K562 (cell line): ENCODE measurements around the gene IMMP1L. TPM values are rescaled to one million over a fixed set of nuclear protein-coding genes. Genes with fewer than 3 reads are reported as not detected.

ENCODE experiments used
- ATF1 ChIP-seq, 2 experiments: fragments of 450-650 bp in 1 of 2; IDR thresholded peaks; 2 replicates each; pipeline ENCODE4 v1.6.1; 2016; ENCODE audit warnings: missing compliant biosample characterization in 1 of 2, missing genetic modification characterization in 1 of 2
- GABPB1 ChIP-seq: sonication (generic); formaldehyde crosslinking; IDR thresholded peaks from 2 replicates; pipeline ENCODE4 v1.8.0; 2022; ENCODE audit warnings: mild to moderate bottlenecking, missing genetic modification reagents
- GTF2E2 ChIP-seq: fragments of 200-800 bp; sonication (Bioruptor generic); IDR thresholded peaks from 2 replicates; pipeline ENCODE4 v1.6.1; 2016; ENCODE audit warnings: missing genetic modification characterization, missing compliant biosample characterization
- HNRNPL ChIP-seq: fragments of 200-400 bp; formaldehyde crosslinking; IDR thresholded peaks from 2 replicates; pipeline ENCODE4 v1.6.1; 2017; ENCODE audit warnings: low read depth, mild to moderate bottlenecking, low read length
- JUNB ChIP-seq: fragments of 450-650 bp; formaldehyde crosslinking; conservative IDR thresholded peaks from 2 replicates; pipeline ENCODE4 v1.4.0; 2020; ENCODE audit warnings: mild to moderate bottlenecking
- MGA ChIP-seq: fragments of 450-650 bp; IDR thresholded peaks from 2 replicates; pipeline ENCODE4 v1.6.1; 2016; ENCODE audit warnings: mild to moderate bottlenecking, moderate library complexity
- MTA3 ChIP-seq: fragments of 450-650 bp; formaldehyde crosslinking; IDR thresholded peaks from 2 replicates; pipeline ENCODE4 v1.6.1; 2017; ENCODE audit warnings: mild to moderate bottlenecking, borderline replicate concordance
- SIN3B ChIP-seq: fragments of 450-650 bp; IDR thresholded peaks from 2 replicates; pipeline ENCODE4 v1.6.1; 2017; ENCODE audit warnings: low read depth, mild to moderate bottlenecking, moderate library complexity
- THAP12 ChIP-seq: fragments of 250-450 bp; sonication (Bioruptor Pico); IDR thresholded peaks from 2 replicates; pipeline ENCODE4 v1.9.0; 2021; ENCODE audit warnings: mild to moderate bottlenecking, inconsistent platforms
- ZBTB2 ChIP-seq: fragments of 450-650 bp; IDR thresholded peaks from 2 replicates; pipeline ENCODE4 v1.6.1; 2016; ENCODE audit warnings: antibody characterized with exemption
- ZC3H4 ChIP-seq: sonication (generic); formaldehyde crosslinking; IDR thresholded peaks from 2 replicates; pipeline ENCODE4 v1.9.0; 2021; ENCODE audit warnings: missing genetic modification reagents, borderline replicate concordance
- polyA plus RNA-seq, 8 experiments: library from polyadenylated mRNA; depleted of rRNA in 4 of 8; stranded (reverse) in 5 of 8; unstranded in 3 of 8; fragments of >200 nt; fragmentation: Nextera tagmentation in 2 of 8; fragmentation: Illumina TruSeq in 1 of 8; extraction: Ambion mirVana in 2 of 8; extraction: Trizol in 1 of 8; gene quantifications; 2 replicates each; pipeline versions ENCODE4 v1.2.1 to v1.2.3, GENCODE V29; 2011 to 2014; ENCODE audit warnings: inconsistent platforms in 1 of 8, missing spikeins in 1 of 8
- total RNA-seq, 7 experiments: library from RNA; depleted of rRNA in 6 of 7; stranded (reverse); fragments of >200 nt in 6 of 7; fragmentation: Illumina TruSeq in 2 of 7; extraction: Trizol in 2 of 7; gene quantifications; 2 replicates each; pipeline versions ENCODE4 v1.2.1 to v1.2.3, GENCODE V29; 2011 to 2021; ENCODE audit warnings: low replicate concordance in 1 of 7

The IMMP1L gene
- total and polyA plus RNA-seq, 9 of the 15 experiments (the other 6 are each of a cell fraction or from before 2014, with no cell fraction given) = 56.0 to 245 (median 169) TPM

DNA sequence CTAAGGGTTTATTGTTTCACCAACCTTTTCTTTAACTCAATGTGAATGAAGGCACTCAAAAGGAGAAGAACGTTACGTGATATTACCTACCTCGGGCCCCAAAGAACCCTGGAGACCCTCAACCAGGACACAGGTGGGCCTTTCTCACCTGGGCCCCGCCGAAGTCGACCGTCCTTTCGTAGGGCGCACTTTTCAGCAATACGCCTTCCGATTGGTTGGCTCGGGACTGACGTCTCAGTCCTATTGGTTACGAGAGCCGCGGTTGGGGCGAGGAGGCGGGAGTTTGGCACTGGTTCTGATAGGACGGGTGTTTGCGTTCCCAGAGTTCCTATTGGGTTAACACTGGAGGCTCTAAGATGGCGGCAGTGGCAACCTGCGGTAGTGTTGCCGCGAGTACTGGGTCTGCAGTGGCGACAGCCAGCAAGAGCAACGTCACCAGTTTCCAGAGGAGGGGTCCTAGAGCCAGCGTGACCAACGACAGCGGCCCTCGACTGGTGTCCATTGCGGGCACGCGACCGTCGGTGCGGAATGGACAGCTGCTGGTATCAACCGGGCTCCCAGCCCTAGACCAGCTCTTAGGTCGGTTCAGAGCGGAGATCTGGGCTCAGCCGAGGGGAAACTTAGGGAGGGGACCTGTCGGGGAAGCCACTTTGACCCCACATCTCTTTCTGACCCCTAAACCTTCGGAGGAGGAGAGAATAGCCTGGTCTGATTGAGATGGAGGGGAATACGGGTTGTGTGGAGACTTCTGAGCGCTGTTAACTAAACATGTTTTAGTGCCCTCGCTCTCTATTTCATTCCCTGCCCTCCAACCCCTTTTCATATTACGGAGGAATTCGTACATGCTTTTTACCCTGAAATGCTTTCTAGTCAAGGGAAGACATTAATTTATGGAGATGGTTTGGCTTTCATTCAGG, at the start of gene IMMP1L, which contains the start of gene ELP4 (continued):
- TF ChIP-seq MGA (peak; percentile 72), HNRNPL (no peak), JUNB (CRISPR knock-in tag) (no peak), SIN3B (peak; percentile 69), GABPB1 (0 out of 2 replicates have a peak, but pooled peaks have one; percentile 43), ATF1 (CRISPR knock-in tag; IDR thresholded peaks at IDR 0.05) (no peak), ATF1 (tag; IDR thresholded peaks at IDR 0.05) (peak; percentile 93), THAP12 (CRISPR knock-in tag) (peak; percentile 65; the same call in 1 of the 2 replicates), GTF2E2 (tag) (0 out of 2 replicates have a peak, but pooled peaks have one; percentile 47), ZC3H4 (CRISPR knock-in tag) (no peak), MTA3 (peak; percentile 53; the same call in 1 of the 2 replicates), ZBTB2 (no peak)
